K562 (cell line): Measurements from ENCODE around the gene PGAP3. TPM values are rescaled to one million over a fixed set of nuclear protein-coding genes. Genes with fewer than 3 reads are reported as not detected.

Experiments
- ATAC-seq: fragments of 200-7000 bp; cut with Tn5 transposase; 3 replicates; pipeline ENCODE4 v1.9.1; 2020; ENCODE audit warnings: moderate library complexity
- BruUV-seq: library from RNA; stranded (reverse); fragments of 400-500 nt; replicated peaks from 2 replicates; lab custom pipeline; 2021; lab: Mats Ljungman, UMichigan
- CTCF ChIA-PET: fragments of 300-600 bp; formaldehyde crosslinking; extraction: SDS; loops from one replicate; lab custom pipeline; 2021; ENCODE audit warnings: low intra/inter-chr PET ratio; lab: Yijun Ruan, JAX
- POLR2A ChIA-PET: fragments of 300-600, 350-650 bp; sonication (Branson Sonifier 250); formaldehyde crosslinking; extraction: SDS; loops from one replicate; lab custom pipeline; 2021; ENCODE audit warnings: antibody characterized with exemption, inconsistent platforms; lab: Yijun Ruan, JAX
- DNase-seq, 4 experiments: peaks; one replicate each; pipeline versions ENCODE4 v3.0.0 to v3.0.0-alpha.2; 2011 to 2018; ENCODE audit warnings: low spot score in 3 of 4, mixed read lengths in 3 of 4; ENCODE audit errors: extremely low read depth in 1 of 4
- FAIRE-seq: peaks from 2 replicates; lab custom pipeline; 2011; peaks lifted over from hg19 to GRCh38; lab: Jason Lieb, UNC
- H2AFZ ChIP-seq: 2 replicates; pipeline ENCODE4 v1.6.0; 2011; ENCODE audit warnings: low read depth, low read length, control low read depth, inconsistent platforms
- H3K27ac ChIP-seq: fragments of 200-600 bp; 3 replicates; pipeline ENCODE4 v1.8.0; 2011; ENCODE audit warnings: low read depth, mild to moderate bottlenecking, control low read depth, inconsistent platforms, low read length, moderate library complexity, mixed read lengths; ENCODE audit errors: extremely low read depth
- H3K27me3 ChIP-seq, 2 experiments: fragments of 300-600 bp in 1 of 2; 2 replicates in 1 of 2; 3 replicates in 1 of 2; pipeline versions ENCODE4 v1.6.0 to v1.8.0; 2011; ENCODE audit warnings: inconsistent platforms in 2 of 2, low read length in 2 of 2, mild to moderate bottlenecking in 1 of 2, mixed read lengths in 1 of 2, moderate library complexity in 1 of 2; ENCODE audit not compliant: control insufficient read depth in 2 of 2, insufficient read depth in 2 of 2
- H3K36me3 ChIP-seq: fragments of 300-600 bp; 3 replicates; pipeline ENCODE4 v1.8.0; 2011; ENCODE audit warnings: mild to moderate bottlenecking, low read length, inconsistent platforms; ENCODE audit not compliant: control insufficient read depth, insufficient read depth
- H3K4me1 ChIP-seq, 2 experiments: fragments of 200-600 bp in 1 of 2; replicated peaks in 1 of 2; 2 replicates in 1 of 2; 3 replicates in 1 of 2; pipeline versions ENCODE4 v1.5.1 to v1.8.0; 2011; ENCODE audit warnings: inconsistent platforms in 2 of 2, low read length in 2 of 2, mild to moderate bottlenecking in 1 of 2, mixed read lengths in 1 of 2, moderate library complexity in 1 of 2; ENCODE audit not compliant: control insufficient read depth in 2 of 2, insufficient read depth in 2 of 2
- H3K4me2 ChIP-seq: 2 replicates; pipeline ENCODE4 v1.6.1; 2011; ENCODE audit warnings: low read length, control low read depth, inconsistent platforms, mixed read lengths; ENCODE audit not compliant: insufficient read depth
- H3K4me3 ChIP-seq: fragments of 200-600 bp; sonication (generic), shearing (Covaris generic); 2 replicates; pipeline ENCODE4 v1.5.1; 2016; ENCODE audit warnings: control low read depth, inconsistent platforms
- H3K79me2 ChIP-seq: fragments of 200-600 bp; 3 replicates; pipeline ENCODE4 v1.8.0; 2011; ENCODE audit warnings: low read length, inconsistent platforms; ENCODE audit not compliant: control insufficient read depth, insufficient read depth
- H3K9ac ChIP-seq, 2 experiments: 2 replicates each; pipeline versions ENCODE4 v1.6.0 to v1.6.1; 2011; ENCODE audit warnings: low read depth in 2 of 2, low read length in 2 of 2, control low read depth in 1 of 2, inconsistent platforms in 1 of 2, mild to moderate bottlenecking in 1 of 2, mixed read lengths in 1 of 2; ENCODE audit not compliant: insufficient read depth in 1 of 2
- H3K9me1 ChIP-seq: one replicate; pipeline ENCODE4 v1.6.0; 2011; ENCODE audit warnings: inconsistent platforms, mild to moderate bottlenecking, low read length, moderate library complexity; ENCODE audit not compliant: control insufficient read depth, insufficient read depth
- H3K9me3 ChIP-seq: replicated peaks from 2 replicates; pipeline ENCODE4 v1.5.1; 2011; ENCODE audit warnings: low read depth, low read length, inconsistent platforms; ENCODE audit not compliant: control insufficient read depth, insufficient read depth
- H4K20me1 ChIP-seq: replicated peaks from 2 replicates; pipeline ENCODE4 v1.6.1; 2011; ENCODE audit warnings: low read length, inconsistent platforms, mixed read lengths; ENCODE audit not compliant: control insufficient read depth, insufficient read depth
- CBX3 ChIP-seq, 2 experiments: IDR thresholded peaks; 1 replicate in 1 of 2; 2 replicates in 1 of 2; pipeline ENCODE4 v1.6.1; 2012; ENCODE audit warnings: inconsistent platforms in 2 of 2, low read length in 2 of 2, borderline replicate concordance in 1 of 2, control low read depth in 1 of 2
- CCNT2 ChIP-seq: IDR thresholded peaks from 2 replicates; pipeline ENCODE4 v1.6.1; 2011; ENCODE audit warnings: borderline replicate concordance, low read depth, mild to moderate bottlenecking, moderate library complexity, mixed read lengths, low read length; ENCODE audit not compliant: insufficient read length; ENCODE audit errors: extremely low read depth
- ELF2 ChIP-seq: fragments of 250-450 bp; sonication (Bioruptor Pico); IDR thresholded peaks from 2 replicates; pipeline ENCODE4 v1.5.0; 2021; ENCODE audit warnings: mild to moderate bottlenecking
- ESRRA ChIP-seq: fragments of 450-650 bp; IDR thresholded peaks from 2 replicates; pipeline ENCODE4 v1.6.1; 2014; ENCODE audit warnings: low read depth, mild to moderate bottlenecking, moderate library complexity, borderline replicate concordance
- HDGF ChIP-seq: fragments of 450-650 bp; IDR thresholded peaks from 2 replicates; pipeline ENCODE4 v1.6.1; 2016
- HIVEP1 ChIP-seq: fragments of 250-450 bp; sonication (Bioruptor Pico); IDR thresholded peaks from 2 replicates; pipeline ENCODE4 v1.4.0; 2020; ENCODE audit warnings: mild to moderate bottlenecking
- MAZ ChIP-seq, 2 experiments: fragments of 450-650 bp in 1 of 2; sonication (generic) in 1 of 2; formaldehyde crosslinking; IDR thresholded peaks in 1 of 2; conservative IDR thresholded peaks in 1 of 2; 2 replicates each; pipeline versions ENCODE4 v1.4.0 to v1.5.0; 2020; ENCODE audit warnings: mild to moderate bottlenecking in 1 of 2, missing genetic modification reagents in 1 of 2
- RNF2 ChIP-seq: sonication (generic); IDR thresholded peaks from 2 replicates; pipeline ENCODE4 v1.6.1; 2016
- SMARCA5 ChIP-seq: fragments of 450-650 bp; IDR thresholded peaks from 2 replicates; pipeline ENCODE4 v1.6.1; 2016
- SP1 ChIP-seq: sonication (generic); formaldehyde crosslinking; IDR thresholded peaks from 2 replicates; pipeline ENCODE4 v1.8.1; 2022; ENCODE audit warnings: mild to moderate bottlenecking, missing genetic modification reagents
- ZNF121 ChIP-seq: sonication (generic); formaldehyde crosslinking; conservative IDR thresholded peaks from 2 replicates; pipeline ENCODE4 v1.8.0; 2022; ENCODE audit warnings: missing genetic modification reagents
- ZNF24 ChIP-seq: fragments of 450-650 bp; IDR thresholded peaks from 2 replicates; pipeline ENCODE4 v1.6.1; 2016
- ZNF263 ChIP-seq: sonication (generic); formaldehyde crosslinking; IDR thresholded peaks from 2 replicates; pipeline ENCODE4 v1.8.0; 2022; ENCODE audit warnings: mild to moderate bottlenecking, missing genetic modification reagents, borderline replicate concordance
- WGBS: fragments of 100-300 bp; shearing (Covaris generic); methylation state at CpG from one replicate; pipeline ENCODE4 v1.1.6; 2016; ENCODE audit warnings: low coverage, mixed read lengths; ENCODE audit not compliant: insufficient coverage; ENCODE audit errors: missing lambda C conversion rate; 5-methylcytosine and 5-hydroxymethylcytosine counted together
- in situ Hi-C: fragments of 300-500 bp; cut with MboI; formaldehyde crosslinking; loops from 4 replicates; pipeline ENCODE4 v1.15.0; 2018; ENCODE audit warnings: inconsistent platforms, mixed read lengths
- intact Hi-C: fragments of 100-400 bp; cut with micrococcal nuclease; formaldehyde crosslinking; loops from 2 replicates; pipeline ENCODE4 v1.14.2; 2022
- polyA plus RNA-seq, 8 experiments: library from polyadenylated mRNA; depleted of rRNA in 4 of 8; stranded (reverse) in 5 of 8; unstranded in 3 of 8; fragments of >200 nt; fragmentation: Nextera tagmentation in 2 of 8; fragmentation: Illumina TruSeq in 1 of 8; extraction: Ambion mirVana in 2 of 8; extraction: Trizol in 1 of 8; gene quantifications; 2 replicates each; pipeline versions ENCODE4 v1.2.1 to v1.2.3, GENCODE V29; 2011 to 2014; ENCODE audit warnings: inconsistent platforms in 1 of 8, missing spikeins in 1 of 8
- total RNA-seq, 7 experiments: library from RNA; depleted of rRNA in 6 of 7; stranded (reverse); fragments of >200 nt in 6 of 7; fragmentation: Illumina TruSeq in 2 of 7; extraction: Trizol in 2 of 7; gene quantifications; 2 replicates each; pipeline versions ENCODE4 v1.2.1 to v1.2.3, GENCODE V29; 2011 to 2021; ENCODE audit warnings: low replicate concordance in 1 of 7

The PGAP3 gene
- total and polyA plus RNA-seq, 9 of the 15 experiments (the other 6 are each of a cell fraction or from before 2014, with no cell fraction given): 0.38 to 9.4 (median 4.5) TPM

GRCh38 chr17:39655105-39655504, 32.8 kb downstream of the PGAP3 start:
- ATAC-seq: no peak
- Histone ChIP-seq H3K4me2 (no peak overlapping the region), H3K4me3 (no peak overlapping the region), H3K27me3 (no peaks in the 10 kb centered on the region), H3K9me3 (no peaks in the 10 kb centered on the region), H3K4me1 (peaks cover 36 to 54% of the 10 kb centered on the region in 2 experiments), H3K79me2 (peaks cover 40% of the 10 kb centered on the region), H3K9ac (no peak overlapping the region), H3K27ac (no peak overlapping the region), H3K36me3 (peaks cover 58% of the 10 kb centered on the region), H3K9me1 (no peaks in the 10 kb centered on the region), H2AFZ (no peak overlapping the region), H4K20me1 (no peaks in the 10 kb centered on the region)
- ChIA-PET CTCF (interaction anchor here (0.6 to 3.3 kb wide), 2 partner anchors 33 to 520 kb away, joined by 3 to 38 read pairs; no protein-coding TSS in a partner anchor), POLR2A (interaction anchor here (0.6 to 1.1 kb wide), 4 partner anchors 14 to 645 kb away, joined by 3 to 4 read pairs (median 3); no protein-coding TSS in a partner anchor)
- DNase-seq: no peak
- intact Hi-C loops: no loop called here
- no peak for TF ChIP-seq CCNT2
- no peak for TF ChIP-seq RNF2
- TF ChIP-seq ZNF121 (CRISPR knock-in tag): peak; percentile 78
- WGBS: 62% methylated on average over 2 of the region's 2 CpGs
- in situ Hi-C loops: no loop called here
- no TSS peak for BruUV-seq
- FAIRE-seq: no peak

GRCh38 chr17:39653662-39654331, 34.1 kb downstream of the PGAP3 start:
- no peaks in the 10 kb centered on the region for H3K9me3 ChIP-seq
- ATAC-seq: peak; percentile 84
- H3K36me3 ChIP-seq: peaks cover 50% of the 10 kb centered on the region
- DNase-seq: peak; percentile 86 to 91 (median 89)
- H3K4me2 ChIP-seq: no peak overlapping the region
- H3K4me1 ChIP-seq: peaks cover 48 to 55% of the 10 kb centered on the region in 2 experiments
- intact Hi-C loops (no loop called here), in situ Hi-C loops (no loop called here)
- H4K20me1 ChIP-seq: no peaks in the 10 kb centered on the region
- no peaks in the 10 kb centered on the region for H3K9me1 ChIP-seq
- WGBS: 16% methylated on average over 10 of the region's 14 CpGs
- POLR2A ChIA-PET: interaction anchor here (0.9 to 1.4 kb wide), 5 partner anchors 8 to 20 kb away, joined by 3 to 9 read pairs (median 4); partner anchors contain the start of gene TCAP
- FAIRE-seq: peak; percentile 87
- H3K4me3 ChIP-seq: no peak overlapping the region
- H3K9ac ChIP-seq: peak overlapping the region; percentile 6 to 89; a peak in 3 of 4 replicates
- H2AFZ ChIP-seq: no peak overlapping the region
- BruUV-seq: no TSS peak
- H3K27me3 ChIP-seq: no peaks in the 10 kb centered on the region
- H3K79me2 ChIP-seq: peaks cover 47% of the 10 kb centered on the region
- no peak overlapping the region; the same call in 2 of the 3 replicates for H3K27ac ChIP-seq
- CTCF ChIA-PET: interaction anchor here (0.6 to 3.3 kb wide), 2 partner anchors 10 to 31 kb away, joined by 3 to 38 read pairs; no protein-coding TSS in a partner anchor
- peak; percentile 75 for TF ChIP-seq SMARCA5
- TF ChIP-seq HIVEP1 (CRISPR knock-in tag): no peak
- TF ChIP-seq HDGF: peak; percentile 31; the same call in 1 of the 2 replicates
- TF ChIP-seq ELF2 (CRISPR knock-in tag): no peak
- peak; percentile 56 for TF ChIP-seq ESRRA
- peak; percentile 38; the same call in 1 of the 2 replicates for TF ChIP-seq ZNF263 (CRISPR knock-in tag)
- peak in 1 of 2 experiments; percentile 70; a peak in 2 of 3 replicates for TF ChIP-seq CBX3 (IDR thresholded peaks at IDR 0.05; ENCODE audit: borderline replicate concordance in 1 of 2, low read length in 2 of 2)
- TF ChIP-seq MAZ (CRISPR knock-in tag; conservative IDR thresholded peaks at IDR 0.05 in 1 of 2, IDR thresholded peaks at IDR 0.05 in 1 of 2): peak in 1 of 2 experiments; percentile 64; a peak in 2 of 4 replicates
- no peak for TF ChIP-seq SP1 (CRISPR knock-in tag)
- peak; percentile 95 for TF ChIP-seq ZNF24
